Fibroblast of lung (primary cell): ENCODE measurements around the gene JAK1.

Source experiments
- EZH2 ChIP-seq: IDR thresholded peaks from 2 replicates; pipeline ENCODE4 v1.5.1; 2012; ENCODE audit warnings: low read length, control low read depth, mild to moderate bottlenecking; ENCODE audit errors: missing control alignments
- TF ChIP-seq, protein P1 (sequence below), 2 donors: IDR thresholded peaks in 1 of 2; conservative IDR thresholded peaks in 1 of 2; 1 replicate in 1 of 2; 2 replicates in 1 of 2; pipeline ENCODE4 v1.5.1; 2011 to 2012; ENCODE audit warnings: low read length in 2 of 2, control low read depth in 1 of 2, inconsistent platforms in 1 of 2, low read depth in 1 of 2, mild to moderate bottlenecking in 1 of 2

DNA sequence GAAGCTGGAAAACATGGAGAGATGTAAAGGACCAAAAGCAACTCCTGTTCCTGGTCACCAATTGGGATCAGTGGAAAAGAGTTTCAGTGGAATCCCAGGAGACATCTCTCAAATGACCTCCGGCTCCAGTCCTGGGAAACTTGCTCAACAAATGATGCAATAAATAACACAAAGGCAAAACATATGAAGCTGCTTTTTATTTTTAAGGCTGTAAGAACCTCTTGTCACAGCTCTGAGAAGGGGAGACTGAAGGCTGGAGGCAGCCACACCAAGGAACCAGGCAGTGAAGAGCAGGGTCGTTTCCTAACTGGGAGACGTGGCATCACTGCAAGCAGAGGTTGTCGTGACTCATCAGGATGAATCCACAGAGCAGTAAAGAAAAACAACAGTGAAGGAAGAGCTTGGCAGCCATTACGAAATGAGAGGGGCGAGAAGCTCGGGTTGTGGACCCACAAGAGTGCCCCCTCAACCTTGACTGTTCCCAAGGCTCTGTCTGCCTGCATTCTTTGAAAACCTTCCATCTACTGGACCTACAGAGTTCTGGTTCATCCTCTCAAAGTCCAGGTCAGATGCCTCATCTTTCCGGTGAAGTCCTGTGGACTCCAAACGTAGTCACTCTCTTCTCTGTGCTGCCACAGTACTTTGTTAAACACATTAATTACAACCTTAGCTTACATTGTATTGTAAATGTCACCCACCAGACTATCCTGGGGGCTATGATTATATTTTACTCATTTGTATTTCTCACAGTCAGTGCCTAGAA, 32.1 kb downstream of the JAK1 start:
- TF ChIP-seq, protein P1, sequence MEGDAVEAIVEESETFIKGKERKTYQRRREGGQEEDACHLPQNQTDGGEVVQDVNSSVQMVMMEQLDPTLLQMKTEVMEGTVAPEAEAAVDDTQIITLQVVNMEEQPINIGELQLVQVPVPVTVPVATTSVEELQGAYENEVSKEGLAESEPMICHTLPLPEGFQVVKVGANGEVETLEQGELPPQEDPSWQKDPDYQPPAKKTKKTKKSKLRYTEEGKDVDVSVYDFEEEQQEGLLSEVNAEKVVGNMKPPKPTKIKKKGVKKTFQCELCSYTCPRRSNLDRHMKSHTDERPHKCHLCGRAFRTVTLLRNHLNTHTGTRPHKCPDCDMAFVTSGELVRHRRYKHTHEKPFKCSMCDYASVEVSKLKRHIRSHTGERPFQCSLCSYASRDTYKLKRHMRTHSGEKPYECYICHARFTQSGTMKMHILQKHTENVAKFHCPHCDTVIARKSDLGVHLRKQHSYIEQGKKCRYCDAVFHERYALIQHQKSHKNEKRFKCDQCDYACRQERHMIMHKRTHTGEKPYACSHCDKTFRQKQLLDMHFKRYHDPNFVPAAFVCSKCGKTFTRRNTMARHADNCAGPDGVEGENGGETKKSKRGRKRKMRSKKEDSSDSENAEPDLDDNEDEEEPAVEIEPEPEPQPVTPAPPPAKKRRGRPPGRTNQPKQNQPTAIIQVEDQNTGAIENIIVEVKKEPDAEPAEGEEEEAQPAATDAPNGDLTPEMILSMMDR (conservative IDR thresholded peaks at IDR 0.05 in 1 of 2, IDR thresholded peaks at IDR 0.05 in 1 of 2; ENCODE audit: low read depth in 1 of 2, low read length in 2 of 2): no peak
- TF ChIP-seq EZH2: no peak
